Activated CD4-positive, alpha-beta T cell treated with anti-CD3 and anti-CD28 coated beads for 48 hours (primary cell): ENCODE data around the gene CTRB1.
"Not testable (repeated sequence)": the region's sequence is repeated elsewhere in the genome, so short reads cannot be mapped to it uniquely, and the experiment has no call there.

ENCODE experiments used
- DNase-seq: peaks from one replicate; pipeline ENCODE4 v3.0.0-alpha.2; 2020

The CTRB1 gene

DNA sequence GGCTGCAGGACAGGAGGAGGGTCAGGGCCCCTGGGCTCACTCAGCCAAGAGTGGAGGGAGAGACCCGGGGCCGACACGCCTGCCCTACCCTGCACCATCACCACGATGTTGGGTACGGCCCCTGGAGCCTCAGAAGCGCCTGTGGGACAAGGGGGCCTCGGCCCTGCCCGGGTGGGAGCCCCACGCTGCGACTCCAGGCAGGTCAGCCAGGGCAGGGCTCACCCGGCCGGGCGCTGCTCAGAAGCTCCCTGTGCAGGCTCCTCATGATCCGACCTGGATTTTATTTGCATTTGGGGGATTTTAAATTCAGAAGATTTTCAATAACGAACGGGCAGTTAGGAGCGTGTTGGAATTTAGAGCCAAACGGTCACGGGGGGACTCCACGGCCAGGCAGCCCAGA, 13.9 kb upstream of the CTRB1 start:
- not testable (repeated sequence) for DNase-seq

DNA sequence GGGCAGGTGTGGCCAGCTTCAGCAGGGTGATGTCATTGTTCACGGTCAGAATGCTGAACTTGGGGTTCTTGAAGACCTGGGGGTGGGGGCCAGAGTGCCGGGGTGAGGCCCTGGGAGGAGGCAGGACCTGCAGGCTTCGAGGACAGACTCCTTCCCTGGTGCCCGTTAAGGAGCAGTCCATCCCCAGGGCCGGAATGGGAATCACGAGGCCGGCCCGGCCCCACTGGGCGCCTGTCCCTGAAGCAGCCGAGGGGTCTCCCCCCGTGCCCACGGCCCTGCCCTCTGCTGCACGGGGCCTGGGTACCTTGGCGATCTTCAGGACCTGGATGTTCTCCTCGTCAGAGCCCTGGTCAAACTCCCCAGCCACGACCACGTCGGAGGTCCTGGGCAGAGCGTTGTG, 13.3 kb upstream of the CTRB1 start:
- DNase-seq, result not testable (repeated sequence)

GRCh38 chr16:75205961-75206748, 12.6 kb upstream of the CTRB1 start:
- DNase-seq, result not testable (repeated sequence)

DNA sequence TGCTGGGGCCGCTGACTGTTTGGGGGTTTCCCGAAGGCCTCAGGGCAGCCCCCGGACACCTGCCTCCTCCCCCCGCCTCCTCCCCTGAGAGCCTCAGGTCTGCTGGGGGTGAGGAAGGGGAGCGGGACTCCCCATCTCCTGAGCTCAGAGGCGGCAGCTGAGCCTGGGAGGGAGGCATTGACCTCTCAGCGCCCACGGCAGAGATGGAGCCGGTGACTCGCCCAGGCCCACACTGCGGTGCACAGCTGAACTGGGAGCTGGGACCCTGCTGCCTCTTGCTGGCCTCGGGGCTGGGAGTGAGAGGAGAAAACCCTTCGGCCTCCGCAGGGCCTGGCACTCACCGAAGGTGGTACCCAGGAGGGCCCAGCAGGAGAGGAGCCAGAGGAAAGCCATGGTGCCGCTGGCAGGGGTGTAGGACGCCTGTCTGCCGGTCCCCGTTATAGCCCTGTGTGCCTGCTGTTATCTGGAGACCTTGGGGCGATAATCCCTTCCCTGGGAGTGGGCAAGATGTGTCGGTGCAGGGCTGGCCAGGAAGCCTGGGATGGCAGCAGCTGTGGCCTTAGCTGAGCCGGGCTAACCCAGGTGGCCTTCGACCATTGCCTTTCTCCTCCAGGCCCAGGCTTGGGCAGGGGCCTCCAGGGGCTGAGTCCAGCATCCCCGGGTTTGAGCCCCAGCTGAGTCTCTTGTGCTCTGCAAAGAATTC, 11.9 kb upstream of the CTRB1 start, which contains the start of gene CTRB2:
Gene CTRB2 (minus strand): TSS at position 413 of the 703 bp plus-strand sequence. CDS start 20 bp downstream, at position 393.
- no peak for DNase-seq

DNA sequence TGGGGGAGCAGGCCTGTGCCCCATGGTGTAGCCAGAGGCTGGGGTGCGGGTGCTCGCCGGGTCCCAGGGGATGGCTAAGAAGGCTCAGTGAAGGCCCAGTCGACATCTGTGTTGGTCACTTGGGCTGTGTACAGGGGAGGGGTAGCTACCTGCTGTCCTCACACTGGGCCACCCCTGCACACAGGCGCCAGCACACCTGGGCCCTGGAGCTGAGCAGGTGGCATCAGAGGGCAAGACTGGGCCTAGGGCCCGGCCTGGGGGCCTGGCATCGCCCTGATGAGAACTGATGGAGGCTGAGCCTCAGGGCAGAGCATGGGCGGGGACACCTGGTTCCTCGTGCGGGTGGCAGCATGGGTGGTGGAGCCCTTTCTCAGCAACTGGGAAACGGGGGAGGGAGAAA, 11.0 kb upstream of the CTRB1 start:
- no peak for DNase-seq

GRCh38 chr16:75208242-75208825, 10.5 kb upstream of the CTRB1 start:
- DNase-seq, result no peak

DNA sequence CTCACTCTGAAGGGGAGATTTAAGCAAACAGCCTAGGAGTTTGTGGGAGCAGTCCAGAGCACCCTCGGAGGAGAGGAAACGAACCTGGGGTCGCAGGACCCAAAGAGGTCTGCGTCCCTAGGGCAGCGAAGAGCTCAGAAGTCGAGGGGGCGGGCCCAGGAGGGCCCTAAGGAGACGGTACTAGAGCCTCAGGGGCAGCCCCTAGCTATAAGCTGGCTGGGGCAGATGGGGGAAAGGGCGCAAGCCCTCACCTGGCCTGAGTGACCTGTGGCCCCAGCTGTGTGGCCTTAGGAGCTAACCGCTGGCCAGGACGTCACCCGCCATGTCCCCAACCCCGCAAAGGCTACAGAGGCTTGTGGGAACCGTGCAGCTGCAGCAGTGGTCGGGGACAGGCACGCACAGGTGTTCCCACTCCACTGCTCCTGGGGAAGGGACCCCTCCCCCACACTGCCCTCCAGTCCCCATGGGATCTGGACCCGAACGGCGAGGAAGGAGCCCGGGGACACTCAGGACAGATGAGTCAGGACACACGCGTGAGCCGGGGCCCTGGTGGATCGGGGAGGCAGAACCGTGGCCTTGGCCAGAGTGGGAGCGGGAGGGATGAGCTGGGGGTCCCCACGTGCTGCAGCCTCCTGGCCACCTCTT, 9.8 kb upstream of the CTRB1 start:
- DNase-seq, result no peak

DNA sequence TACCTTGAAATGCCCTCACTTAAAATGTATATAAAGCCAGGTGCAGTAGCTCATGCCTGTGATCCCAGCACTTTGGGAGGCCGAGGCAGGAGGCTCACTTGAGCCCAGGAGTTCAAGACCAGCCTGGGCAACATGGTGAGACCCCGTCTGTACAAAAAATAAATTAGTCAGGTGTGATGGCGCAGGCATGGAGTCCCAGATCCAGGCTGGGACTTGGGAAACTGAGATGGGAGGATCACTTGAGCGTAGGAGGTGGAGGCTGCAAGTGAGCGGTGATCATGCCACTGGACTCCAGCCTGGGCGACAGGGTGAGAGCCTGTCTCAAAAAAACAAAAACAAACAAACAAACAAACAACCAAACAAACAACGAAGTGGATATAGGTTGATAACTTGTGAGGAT, 9.3 kb upstream of the CTRB1 start:
- DNase-seq, result not testable (repeated sequence)

DNA sequence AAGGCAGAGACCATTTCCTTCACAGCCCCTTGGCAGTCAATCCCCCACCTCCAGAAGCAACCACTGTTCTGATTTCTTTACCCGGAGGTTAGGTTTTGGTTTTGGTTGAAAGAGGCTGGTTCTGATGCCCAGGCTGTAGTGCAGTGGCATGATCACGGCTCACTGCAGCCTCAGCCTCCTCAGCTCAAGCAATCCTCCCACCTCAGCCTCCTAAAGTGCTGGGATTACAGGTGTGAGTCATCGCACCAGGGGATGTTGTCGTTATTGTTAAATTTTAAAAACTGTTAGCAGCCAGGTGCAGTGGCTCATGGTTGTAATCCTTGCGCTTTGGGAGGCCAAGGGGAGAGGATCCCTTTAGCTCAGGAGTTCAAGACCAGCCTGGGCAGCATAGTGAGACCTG, 8.8 kb upstream of the CTRB1 start:
- DNase-seq, result no peak

- not testable (repeated sequence) for DNase-seq
Observed at GRCh38 chr16:75211286-75211685, 7.5 kb upstream of the CTRB1 start.

- no peak for DNase-seq
Observed at GRCh38 chr16:75216127-75216526, 2.7 kb upstream of the CTRB1 start.

- no peak for DNase-seq
Observed at GRCh38 chr16:75216576-75216975, 2.2 kb upstream of the CTRB1 start.

GRCh38 chr16:75217389-75217851, 1.4 kb upstream of the CTRB1 start:
- no peak for DNase-seq

DNA sequence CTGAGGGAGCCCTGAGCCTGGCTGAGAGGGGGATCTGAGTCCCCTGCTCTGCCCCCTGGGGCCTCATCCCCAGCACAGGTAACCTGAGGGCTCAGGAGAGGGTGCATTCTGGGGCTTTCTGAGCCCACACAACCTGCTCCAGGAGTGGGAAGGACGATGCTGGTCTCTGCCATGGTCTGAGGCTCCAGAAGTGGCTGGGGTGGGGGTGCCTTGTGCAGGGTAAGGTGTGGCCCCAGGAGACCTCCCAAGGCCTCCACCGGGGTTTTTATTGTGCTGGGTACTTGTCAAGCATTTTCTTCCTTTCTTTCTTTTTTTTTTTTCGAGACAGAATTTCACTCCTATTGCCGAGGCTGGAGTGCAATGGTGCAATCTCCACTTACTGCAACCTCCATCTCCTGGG, 300 bp downstream of the CTRB1 start:
- no peak for DNase-seq

DNA sequence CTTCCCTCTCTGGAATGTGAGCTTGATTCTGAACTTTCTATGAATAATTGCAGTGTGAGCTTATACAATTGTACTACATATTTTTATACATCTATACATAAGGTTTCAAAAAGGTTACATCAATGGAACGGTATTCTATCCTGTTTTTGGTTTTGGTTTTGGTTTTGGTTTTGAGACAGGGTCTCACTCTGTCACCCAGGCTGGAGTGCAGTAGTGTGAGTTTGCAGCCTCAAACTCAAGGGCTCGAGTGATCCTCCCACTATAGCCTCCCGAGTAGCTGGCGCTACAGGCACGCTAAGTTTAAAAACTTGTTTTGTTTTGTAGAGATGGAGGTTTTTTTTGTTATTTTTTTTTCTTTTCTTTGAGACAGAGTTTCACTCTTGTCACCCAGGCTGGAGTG, 1.1 kb downstream of the CTRB1 start:
- peak; percentile 45 for DNase-seq

GRCh38 chr16:75222271-75222783, 3.5 kb downstream of the CTRB1 start:
- DNase-seq, result no peak

DNA sequence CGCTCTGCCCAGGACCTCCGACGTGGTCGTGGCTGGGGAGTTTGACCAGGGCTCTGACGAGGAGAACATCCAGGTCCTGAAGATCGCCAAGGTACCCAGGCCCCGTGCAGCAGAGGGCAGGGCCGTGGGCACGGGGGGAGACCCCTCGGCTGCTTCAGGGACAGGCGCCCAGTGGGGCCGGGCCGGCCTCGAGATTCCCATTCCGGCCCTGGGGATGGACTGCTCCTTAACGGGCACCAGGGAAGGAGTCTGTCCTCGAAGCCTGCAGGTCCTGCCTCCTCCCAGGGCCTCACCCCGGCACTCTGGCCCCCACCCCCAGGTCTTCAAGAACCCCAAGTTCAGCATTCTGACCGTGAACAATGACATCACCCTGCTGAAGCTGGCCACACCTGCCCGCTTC, 4.3 kb downstream of the CTRB1 start:
- DNase-seq, result not testable (repeated sequence)

DNA sequence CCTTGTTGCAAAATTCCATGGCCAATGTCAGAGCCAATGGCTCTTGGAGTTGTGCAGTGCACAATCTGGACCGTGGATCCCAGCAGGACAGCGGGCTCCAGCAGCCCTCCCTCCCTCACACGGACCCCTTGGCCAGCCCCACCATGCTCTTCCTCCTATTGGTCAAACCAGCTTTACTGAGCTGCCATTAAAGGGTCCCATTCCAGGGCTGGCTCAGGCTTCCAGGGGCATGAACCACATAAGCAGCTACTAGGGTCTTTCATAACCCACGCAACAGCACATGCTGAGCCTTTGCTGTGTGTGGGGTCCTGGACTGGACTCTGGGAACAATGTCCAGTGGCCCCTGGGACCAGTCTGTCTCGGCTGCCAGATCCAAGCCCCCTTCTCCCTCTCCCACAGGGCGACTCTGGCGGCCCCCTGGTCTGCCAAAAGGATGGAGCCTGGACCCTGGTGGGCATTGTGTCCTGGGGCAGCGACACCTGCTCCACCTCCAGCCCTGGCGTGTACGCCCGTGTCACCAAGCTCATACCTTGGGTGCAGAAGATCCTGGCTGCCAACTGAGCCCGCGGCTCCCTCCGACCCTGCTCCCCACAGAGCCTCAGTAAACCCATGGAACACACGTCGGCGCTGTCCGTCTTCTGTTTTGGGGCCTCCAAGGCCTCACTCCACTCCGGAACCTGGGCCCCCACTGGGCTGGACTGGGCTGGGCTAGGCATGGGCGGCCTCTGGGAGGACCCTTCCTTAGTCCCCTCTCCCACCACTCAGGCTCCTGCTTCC, 5.7 kb downstream of the CTRB1 start:
- DNase-seq, result no peak

GRCh38 chr16:75225092-75225491, 6.3 kb downstream of the CTRB1 start:
- no peak for DNase-seq

GRCh38 chr16:75225678-75226515, 7.1 kb downstream of the CTRB1 start:
- no peak for DNase-seq
